22Rv1 (cell line): ENCODE results near the gene OR51B4.

Experiments
- ZFX ChIP-seq: fragments of 450-650 bp; IDR thresholded peaks from 2 replicates; pipeline ENCODE4 v1.6.1; 2017; ENCODE audit warnings: antibody characterized with exemption, borderline replicate concordance
- TF ChIP-seq, protein P1 (sequence below): fragments of 450-650 bp; IDR thresholded peaks from 2 replicates; pipeline ENCODE4 v1.5.1; 2017; ENCODE audit warnings: mild to moderate bottlenecking

DNA sequence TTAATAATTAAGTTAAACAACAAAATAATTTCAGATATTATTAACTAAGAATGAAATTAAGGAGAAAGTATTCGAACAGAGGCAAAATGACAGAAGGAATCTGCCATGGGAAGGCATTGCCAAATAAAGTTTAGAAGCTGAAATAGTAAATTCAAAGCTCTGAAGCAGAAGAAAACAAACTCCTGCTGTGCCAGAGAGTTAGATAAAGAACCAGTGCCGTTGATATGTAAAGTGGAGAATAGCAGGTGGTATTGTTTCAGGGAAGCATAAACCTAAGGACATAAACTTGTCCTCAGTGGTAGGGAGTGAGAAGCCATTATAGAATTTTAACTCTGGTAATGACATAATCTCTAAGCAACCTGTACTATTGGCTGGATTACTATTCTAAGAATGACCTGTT lies 44.5 kb downstream of the OR51B4 start:
- TF ChIP-seq, protein P1, sequence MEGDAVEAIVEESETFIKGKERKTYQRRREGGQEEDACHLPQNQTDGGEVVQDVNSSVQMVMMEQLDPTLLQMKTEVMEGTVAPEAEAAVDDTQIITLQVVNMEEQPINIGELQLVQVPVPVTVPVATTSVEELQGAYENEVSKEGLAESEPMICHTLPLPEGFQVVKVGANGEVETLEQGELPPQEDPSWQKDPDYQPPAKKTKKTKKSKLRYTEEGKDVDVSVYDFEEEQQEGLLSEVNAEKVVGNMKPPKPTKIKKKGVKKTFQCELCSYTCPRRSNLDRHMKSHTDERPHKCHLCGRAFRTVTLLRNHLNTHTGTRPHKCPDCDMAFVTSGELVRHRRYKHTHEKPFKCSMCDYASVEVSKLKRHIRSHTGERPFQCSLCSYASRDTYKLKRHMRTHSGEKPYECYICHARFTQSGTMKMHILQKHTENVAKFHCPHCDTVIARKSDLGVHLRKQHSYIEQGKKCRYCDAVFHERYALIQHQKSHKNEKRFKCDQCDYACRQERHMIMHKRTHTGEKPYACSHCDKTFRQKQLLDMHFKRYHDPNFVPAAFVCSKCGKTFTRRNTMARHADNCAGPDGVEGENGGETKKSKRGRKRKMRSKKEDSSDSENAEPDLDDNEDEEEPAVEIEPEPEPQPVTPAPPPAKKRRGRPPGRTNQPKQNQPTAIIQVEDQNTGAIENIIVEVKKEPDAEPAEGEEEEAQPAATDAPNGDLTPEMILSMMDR: no peak
- TF ChIP-seq ZFX: no peak
